BLaER1 treated with 17β-estradiol and CSF1 and Interleukin-3, amounts not matched to agents 10 nM and 100 nM (cell line): ENCODE data around the gene IL20.
A peak's percentile ranks its signal among the peaks of the same experiment; 100 is the strongest.

Source experiments
- H3K27ac ChIP-seq, 11 experiments: shearing (Covaris generic); formaldehyde crosslinking; 2 replicates each; pipeline ENCODE4 v1.8.1; 2022
- H3K27me3 ChIP-seq, 11 experiments: shearing (Covaris generic); formaldehyde crosslinking; 2 replicates each; pipeline ENCODE4 v1.8.1; 2022
- H3K36me3 ChIP-seq, 11 experiments: shearing (Covaris generic); formaldehyde crosslinking; 2 replicates each; pipeline ENCODE4 v1.8.1; 2022
- H3K4me1 ChIP-seq, 10 experiments: shearing (Covaris generic); formaldehyde crosslinking; 2 replicates each; pipeline ENCODE4 v1.8.1; 2022
- H3K4me2 ChIP-seq, 11 experiments: shearing (Covaris generic); formaldehyde crosslinking; 2 replicates each; pipeline ENCODE4 v1.8.1; 2022
- H3K4me3 ChIP-seq, 10 experiments: shearing (Covaris generic); formaldehyde crosslinking; 2 replicates each; pipeline ENCODE4 v1.8.1; 2022
- H3K9ac ChIP-seq, 11 experiments: shearing (Covaris generic); formaldehyde crosslinking; 2 replicates each; pipeline ENCODE4 v1.8.1; 2022
- H3K9me3 ChIP-seq, 11 experiments: shearing (Covaris generic); formaldehyde crosslinking; replicated peaks in 1 of 11; 2 replicates each; pipeline ENCODE4 v1.8.1; 2022
- H4K20me1 ChIP-seq, 11 experiments: shearing (Covaris generic); formaldehyde crosslinking; 2 replicates each; pipeline ENCODE4 v1.8.1; 2022
- Cebpa-rat ChIP-seq, 11 experiments: shearing (Covaris generic); IDR thresholded peaks; 2 replicates each; pipeline ENCODE4 v1.8.1; 2022

Gene IL20

GRCh38 chr1:206829282-206829681 is 36.1 kb upstream of the IL20 start:
- no peaks in the 10 kb centered on the region for H3K9me3 ChIP-seq
- H3K4me3 ChIP-seq = no peak overlapping the region
- H3K27ac ChIP-seq = peak overlapping the region in 8 of 11 experiments; percentile 37 to 72 (median 52); a peak in 16 of 22 replicates
- no peaks in the 10 kb centered on the region for H3K27me3 ChIP-seq
- peaks cover 71 to 91% (median 89%) of the 10 kb centered on the region in 10 experiments for H3K4me1 ChIP-seq
- peak overlapping the region; percentile 49 to 92 (median 77) for H3K4me2 ChIP-seq
- H3K9ac ChIP-seq = 0 out of 22 replicates have a peak overlapping the region, but pooled peaks of 1 of the 11 experiments have one; percentile 43
- TF ChIP-seq Cebpa-rat (IDR thresholded peaks at IDR 0.05) = no peak
- no peaks in the 10 kb centered on the region for H3K36me3 ChIP-seq
- H4K20me1 ChIP-seq = peaks cover 0 to 3% (median 0%) of the 10 kb centered on the region in 11 experiments; a peak in 1 of 22 replicates

DNA sequence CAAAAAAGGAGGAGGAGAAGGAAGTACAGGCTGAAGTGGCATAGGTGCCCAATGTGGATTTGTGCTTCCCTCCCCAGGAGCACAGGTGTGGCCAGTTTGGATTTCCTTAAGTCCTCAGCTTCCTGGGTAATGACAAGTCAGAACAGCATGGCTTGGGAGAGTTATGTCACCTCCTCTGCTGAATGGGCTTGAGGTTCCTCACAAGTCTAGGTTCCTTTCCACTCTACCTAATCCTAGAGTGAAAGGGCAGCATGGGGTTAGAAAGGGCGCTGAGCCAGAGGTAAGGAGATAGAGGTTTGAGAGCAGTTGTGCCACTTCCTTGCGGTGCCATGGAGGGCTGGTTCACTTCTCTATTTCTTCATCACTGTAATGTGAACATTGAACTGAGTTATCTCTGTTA is 35.5 kb upstream of the IL20 start:
- peaks cover 0 to 3% (median 0%) of the 10 kb centered on the region in 11 experiments; a peak in 1 of 22 replicates for H4K20me1 ChIP-seq
- no peak overlapping the region for H3K4me3 ChIP-seq
- peaks cover 71 to 91% (median 89%) of the 10 kb centered on the region in 10 experiments for H3K4me1 ChIP-seq
- H3K4me2 ChIP-seq = peak overlapping the region; percentile 49 to 92 (median 77)
- H3K9ac ChIP-seq = peak overlapping the region in 1 of 11 experiments; percentile 43; a peak in 1 of 22 replicates
- H3K36me3 ChIP-seq = no peaks in the 10 kb centered on the region
- H3K9me3 ChIP-seq = no peaks in the 10 kb centered on the region
- H3K27ac ChIP-seq = peak overlapping the region in 8 of 11 experiments; percentile 37 to 72 (median 52); a peak in 16 of 22 replicates
- TF ChIP-seq Cebpa-rat (IDR thresholded peaks at IDR 0.05) = no peak
- no peaks in the 10 kb centered on the region for H3K27me3 ChIP-seq

DNA sequence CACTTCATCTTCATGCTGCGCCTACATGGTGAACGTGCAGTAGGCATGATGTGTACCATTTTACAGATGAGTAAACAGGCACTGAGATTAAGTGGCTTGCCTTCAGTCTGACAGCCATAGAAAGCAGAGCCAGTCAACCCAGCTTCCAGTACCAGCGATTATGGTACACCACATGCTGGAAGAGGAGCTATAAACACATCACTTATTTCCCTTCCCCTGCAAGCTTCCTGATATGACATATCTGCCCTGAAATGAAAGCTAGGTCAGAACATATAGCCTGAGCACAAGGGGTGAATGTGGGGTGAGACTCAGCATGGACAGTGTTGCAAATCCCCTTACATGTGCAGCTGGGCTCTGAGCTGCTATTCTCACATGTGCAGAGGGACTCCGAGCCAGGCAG is 33.8 kb upstream of the IL20 start:
- H3K36me3 ChIP-seq = no peaks in the 10 kb centered on the region
- no peaks in the 10 kb centered on the region for H3K27me3 ChIP-seq
- H3K4me3 ChIP-seq = no peak overlapping the region
- peak overlapping the region; percentile 81 to 94 (median 86) for H3K4me2 ChIP-seq
- TF ChIP-seq Cebpa-rat (IDR thresholded peaks at IDR 0.05) = no peak
- H4K20me1 ChIP-seq = peaks cover 0 to 3% (median 0%) of the 10 kb centered on the region in 11 experiments; a peak in 1 of 22 replicates
- peaks cover 67 to 88% (median 80%) of the 10 kb centered on the region in 10 experiments for H3K4me1 ChIP-seq
- H3K27ac ChIP-seq = peak overlapping the region in 9 of 11 experiments; percentile 65 to 85 (median 78); a peak in 18 of 22 replicates
- H3K9me3 ChIP-seq = no peaks in the 10 kb centered on the region
- H3K9ac ChIP-seq = peak overlapping the region in 7 of 11 experiments; percentile 55 to 68 (median 65); a peak in 9 of 22 replicates

- Histone ChIP-seq H3K4me2 (peak overlapping the region; percentile 81 to 94 (median 86)), H3K9ac (peak overlapping the region in 9 of 11 experiments; percentile 26 to 68 (median 65); a peak in 17 of 22 replicates)
Measured at GRCh38 chr1:206832352-206832880, 33.0 kb upstream of the IL20 start.

DNA sequence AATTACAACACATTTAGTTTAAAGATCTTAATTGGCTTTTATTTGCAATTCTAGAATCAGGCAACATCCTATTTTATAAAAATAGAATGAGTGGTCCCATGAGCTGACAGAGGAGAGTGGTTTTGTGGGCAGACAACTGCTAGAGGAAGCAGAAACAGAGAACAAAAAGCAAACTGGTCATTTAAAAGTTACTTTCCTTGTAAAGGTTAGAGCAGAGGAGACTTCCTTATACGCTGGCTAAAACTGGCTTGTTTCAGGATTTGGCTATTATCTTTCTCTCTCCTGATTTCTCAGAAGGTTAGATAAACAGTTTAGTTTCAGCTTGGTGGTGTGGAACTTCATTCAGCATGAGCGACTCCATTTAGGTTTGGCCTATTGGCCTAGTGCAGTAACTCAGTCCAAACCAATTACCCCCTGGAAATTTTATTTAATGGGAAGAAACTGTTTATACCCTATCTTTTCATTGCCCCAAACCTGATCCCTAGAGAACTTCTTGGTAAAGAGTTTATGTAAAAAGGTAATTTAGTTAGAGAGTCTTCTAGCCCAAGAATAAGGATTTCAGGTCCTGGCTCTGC is 32.2 kb upstream of the IL20 start:
- H3K9ac ChIP-seq = peak overlapping the region in 9 of 11 experiments; percentile 26 to 72 (median 65); a peak in 16 of 22 replicates
- peak overlapping the region in 4 of 10 experiments; percentile 4 to 9 (median 6); a peak in 2 of 20 replicates for H3K4me3 ChIP-seq
- H3K27me3 ChIP-seq = no peaks in the 10 kb centered on the region
- no peak for TF ChIP-seq Cebpa-rat (IDR thresholded peaks at IDR 0.05)
- H3K4me2 ChIP-seq = peak overlapping the region; percentile 81 to 94 (median 86)
- no peaks in the 10 kb centered on the region for H3K36me3 ChIP-seq
- peaks cover 0 to 3% (median 0%) of the 10 kb centered on the region in 11 experiments; a peak in 1 of 22 replicates for H4K20me1 ChIP-seq
- peak overlapping the region in 10 of 11 experiments; percentile 28 to 85 (median 78); a peak in 19 of 22 replicates for H3K27ac ChIP-seq
- peaks cover 65 to 84% (median 74%) of the 10 kb centered on the region in 10 experiments for H3K4me1 ChIP-seq
- no peaks in the 10 kb centered on the region for H3K9me3 ChIP-seq

More at GRCh38 chr1:206832352-206832880, 33.0 kb upstream of the IL20 start:
- TF ChIP-seq Cebpa-rat (IDR thresholded peaks at IDR 0.05) = peak in 1 of 11 experiments; percentile 8; a peak in 1 of 22 replicates
- no peaks in the 10 kb centered on the region for H3K9me3 ChIP-seq
- peaks cover 65 to 90% (median 80%) of the 10 kb centered on the region in 10 experiments for H3K4me1 ChIP-seq
- no peaks in the 10 kb centered on the region for H3K36me3 ChIP-seq
- H3K27me3 ChIP-seq = no peaks in the 10 kb centered on the region
- H3K4me3 ChIP-seq = peak overlapping the region in 4 of 10 experiments; percentile 6 to 30 (median 8); a peak in 4 of 20 replicates
- H4K20me1 ChIP-seq = peaks cover 0 to 3% (median 0%) of the 10 kb centered on the region in 11 experiments; a peak in 1 of 22 replicates
- H3K27ac ChIP-seq = peak overlapping the region in 10 of 11 experiments; percentile 28 to 85 (median 78); a peak in 19 of 22 replicates

DNA sequence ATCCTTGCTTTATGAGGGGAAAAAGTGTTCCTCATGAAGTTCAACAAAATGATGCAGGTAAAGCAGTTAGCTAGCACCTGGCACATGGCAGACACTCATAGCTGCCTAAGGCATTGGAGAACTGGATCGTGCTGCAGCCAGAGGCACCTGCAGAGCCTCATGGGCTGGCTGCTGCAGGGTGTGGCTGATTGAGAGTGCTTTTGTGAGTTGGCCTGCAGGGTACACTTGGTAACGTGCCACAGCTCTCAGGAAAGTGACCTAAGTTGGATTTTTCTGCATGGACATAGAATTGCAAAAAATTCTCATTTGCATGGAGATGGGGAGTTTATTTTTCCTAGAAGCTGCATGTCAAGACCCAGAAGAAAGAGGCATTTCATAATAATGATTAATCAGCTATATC is 31.6 kb upstream of the IL20 start:
- H3K4me1 ChIP-seq = peaks cover 62 to 79% (median 68%) of the 10 kb centered on the region in 10 experiments
- H3K9me3 ChIP-seq = no peaks in the 10 kb centered on the region
- H4K20me1 ChIP-seq = peaks cover 0 to 3% (median 0%) of the 10 kb centered on the region in 11 experiments; a peak in 1 of 22 replicates
- H3K4me3 ChIP-seq = 0 out of 20 replicates have a peak overlapping the region, but pooled peaks of 2 of the 10 experiments have one; percentile 4 to 5
- H3K36me3 ChIP-seq = no peaks in the 10 kb centered on the region
- H3K9ac ChIP-seq = peak overlapping the region in 9 of 11 experiments; percentile 26 to 72 (median 65); a peak in 15 of 22 replicates
- H3K27me3 ChIP-seq = no peaks in the 10 kb centered on the region
- H3K27ac ChIP-seq = peak overlapping the region in 9 of 11 experiments; percentile 65 to 85 (median 78); a peak in 18 of 22 replicates
- H3K4me2 ChIP-seq = peak overlapping the region; percentile 81 to 94 (median 86)
- TF ChIP-seq Cebpa-rat (IDR thresholded peaks at IDR 0.05) = no peak

GRCh38 chr1:206834217-206834616 is 31.2 kb upstream of the IL20 start:
- Histone ChIP-seq H3K27ac (peak overlapping the region in 9 of 11 experiments; percentile 10 to 82 (median 66); a peak in 11 of 22 replicates), H3K4me2 (peak overlapping the region; percentile 81 to 94 (median 86)), H3K4me3 (no peak overlapping the region), H3K4me1 (peaks cover 58 to 75% (median 64%) of the 10 kb centered on the region in 10 experiments), H3K9ac (no peak overlapping the region), H3K9me3 (no peaks in the 10 kb centered on the region), H3K36me3 (no peaks in the 10 kb centered on the region), H3K27me3 (no peaks in the 10 kb centered on the region), H4K20me1 (peaks cover 0 to 3% (median 0%) of the 10 kb centered on the region in 11 experiments; a peak in 1 of 22 replicates)
- no peak for TF ChIP-seq Cebpa-rat (IDR thresholded peaks at IDR 0.05)

GRCh38 chr1:206834711-206835110 is 30.7 kb upstream of the IL20 start:
- H4K20me1 ChIP-seq = peaks cover 0 to 3% (median 0%) of the 10 kb centered on the region in 11 experiments; a peak in 1 of 22 replicates
- no peak; a peak in 1 of 22 replicates for TF ChIP-seq Cebpa-rat (IDR thresholded peaks at IDR 0.05)
- no peak overlapping the region for H3K4me3 ChIP-seq
- H3K27me3 ChIP-seq = no peaks in the 10 kb centered on the region
- H3K9me3 ChIP-seq = no peaks in the 10 kb centered on the region
- peak overlapping the region in 1 of 11 experiments; percentile 30; a peak in 1 of 22 replicates for H3K9ac ChIP-seq
- H3K27ac ChIP-seq = peak overlapping the region in 7 of 11 experiments; percentile 10 to 82 (median 66); a peak in 11 of 22 replicates
- no peaks in the 10 kb centered on the region for H3K36me3 ChIP-seq
- H3K4me1 ChIP-seq = peaks cover 53 to 70% (median 59%) of the 10 kb centered on the region in 10 experiments
- peak overlapping the region; percentile 81 to 94 (median 86); a peak in 20 of 22 replicates for H3K4me2 ChIP-seq
